Activated CD4-positive, alpha-beta T cell treated with anti-CD3 and anti-CD28 coated beads for 24 hours (primary cell): ENCODE measurements around the gene GAL3ST2.

Experiments used
- DNase-seq, 2 donors: peaks; one replicate each; pipeline ENCODE4 v3.0.0-alpha.2; 2020; ENCODE audit warnings: low read depth in 2 of 2

GAL3ST2 gene

DNA sequence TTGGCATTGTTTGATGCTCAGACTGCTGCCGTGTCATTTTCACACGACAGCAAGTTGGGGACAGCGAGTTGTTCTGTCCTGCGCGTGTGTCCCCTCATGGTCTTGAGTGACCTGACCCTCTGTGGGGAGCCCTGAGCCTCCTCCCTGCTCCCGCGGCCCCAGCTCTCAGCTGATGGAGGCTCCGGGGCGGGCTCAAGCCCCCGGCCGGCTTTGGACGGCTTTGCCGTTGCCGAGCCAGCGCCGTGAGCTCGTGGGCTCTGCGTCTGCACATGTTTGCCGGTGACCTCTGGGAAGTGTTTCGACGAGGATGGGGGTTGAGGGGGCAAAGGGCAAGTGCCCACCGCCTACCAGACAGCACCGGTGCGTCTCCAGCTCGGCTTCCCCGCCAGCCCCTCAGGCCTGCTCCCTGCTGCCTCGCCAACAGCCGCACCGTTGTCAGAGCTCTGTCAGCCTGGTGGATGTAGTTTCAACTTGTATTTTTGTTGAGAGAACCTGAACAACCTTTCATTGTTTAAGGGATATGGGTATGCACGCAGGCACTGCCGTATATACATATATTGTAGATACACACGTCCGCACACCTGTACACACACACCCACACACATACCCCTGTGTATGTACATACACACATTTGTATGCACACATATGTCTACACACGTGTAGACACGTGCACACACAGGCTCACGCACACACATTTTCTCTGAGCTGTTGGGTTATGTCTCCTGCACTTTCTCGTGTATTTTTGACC lies 68.4 kb downstream of the GAL3ST2 start:
- DNase-seq = no peak

DNA sequence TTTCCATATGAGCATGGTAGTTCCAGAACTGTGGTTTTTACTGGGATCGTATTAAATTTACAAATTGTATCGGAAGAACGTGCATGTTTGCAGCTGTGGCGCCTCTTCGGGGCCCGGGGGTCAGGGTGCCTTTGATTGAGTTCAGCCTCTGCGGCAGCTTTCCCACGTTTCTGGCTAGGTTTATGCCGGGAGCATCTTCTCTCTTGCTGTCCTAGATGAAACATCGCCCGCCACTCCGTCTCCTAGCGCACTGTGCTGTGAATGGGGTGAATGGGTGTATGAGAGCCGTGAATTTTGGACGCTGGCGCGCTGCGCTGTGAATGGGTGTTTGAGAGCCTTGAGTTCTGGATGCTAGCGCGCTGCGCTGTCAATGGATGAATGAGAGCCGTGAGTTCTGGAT lies 69.8 kb downstream of the GAL3ST2 start:
- DNase-seq = no peak

DNA sequence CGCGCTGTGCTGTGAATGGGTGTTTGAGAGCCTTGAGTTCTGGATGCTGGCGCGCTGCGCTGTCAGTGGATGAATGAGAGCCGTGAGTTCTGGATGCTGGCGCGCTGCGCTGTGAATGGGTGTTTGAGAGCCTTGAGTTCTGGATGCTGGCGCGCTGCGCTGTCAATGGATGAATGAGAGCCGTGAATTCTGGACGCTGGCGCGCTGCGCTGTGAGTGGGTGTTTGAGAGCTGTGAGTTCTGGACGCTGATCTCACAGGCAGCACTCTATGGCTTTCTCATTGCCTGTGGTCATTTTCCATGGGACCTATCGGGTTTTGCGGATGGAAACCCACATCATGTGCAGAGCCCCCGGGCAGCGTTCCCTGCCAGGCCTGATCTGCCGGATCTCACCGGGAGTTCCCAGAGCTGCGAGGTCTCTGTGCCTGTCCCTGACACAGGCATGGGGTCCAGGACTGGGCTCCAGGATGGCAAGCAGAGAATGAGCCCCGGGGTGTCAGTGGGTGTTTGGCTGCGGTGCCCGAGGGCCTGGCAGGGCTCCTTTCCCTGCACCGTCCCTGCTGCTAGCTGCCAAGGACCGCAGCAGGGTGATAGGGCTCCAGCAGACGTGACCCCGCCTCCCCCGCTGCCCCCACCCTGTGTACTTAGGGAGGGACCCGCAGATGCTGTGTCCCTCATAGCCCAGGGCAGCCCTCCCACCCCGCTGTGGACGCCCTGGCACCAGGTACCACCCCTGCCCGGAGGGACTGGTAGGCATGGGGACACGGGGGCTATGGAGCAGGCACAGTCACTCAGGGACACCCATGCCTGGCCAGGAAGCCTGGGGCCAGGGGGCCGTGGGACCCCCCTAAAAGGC lies 72.4 kb downstream of the GAL3ST2 start:
- no peak for DNase-seq

DNA sequence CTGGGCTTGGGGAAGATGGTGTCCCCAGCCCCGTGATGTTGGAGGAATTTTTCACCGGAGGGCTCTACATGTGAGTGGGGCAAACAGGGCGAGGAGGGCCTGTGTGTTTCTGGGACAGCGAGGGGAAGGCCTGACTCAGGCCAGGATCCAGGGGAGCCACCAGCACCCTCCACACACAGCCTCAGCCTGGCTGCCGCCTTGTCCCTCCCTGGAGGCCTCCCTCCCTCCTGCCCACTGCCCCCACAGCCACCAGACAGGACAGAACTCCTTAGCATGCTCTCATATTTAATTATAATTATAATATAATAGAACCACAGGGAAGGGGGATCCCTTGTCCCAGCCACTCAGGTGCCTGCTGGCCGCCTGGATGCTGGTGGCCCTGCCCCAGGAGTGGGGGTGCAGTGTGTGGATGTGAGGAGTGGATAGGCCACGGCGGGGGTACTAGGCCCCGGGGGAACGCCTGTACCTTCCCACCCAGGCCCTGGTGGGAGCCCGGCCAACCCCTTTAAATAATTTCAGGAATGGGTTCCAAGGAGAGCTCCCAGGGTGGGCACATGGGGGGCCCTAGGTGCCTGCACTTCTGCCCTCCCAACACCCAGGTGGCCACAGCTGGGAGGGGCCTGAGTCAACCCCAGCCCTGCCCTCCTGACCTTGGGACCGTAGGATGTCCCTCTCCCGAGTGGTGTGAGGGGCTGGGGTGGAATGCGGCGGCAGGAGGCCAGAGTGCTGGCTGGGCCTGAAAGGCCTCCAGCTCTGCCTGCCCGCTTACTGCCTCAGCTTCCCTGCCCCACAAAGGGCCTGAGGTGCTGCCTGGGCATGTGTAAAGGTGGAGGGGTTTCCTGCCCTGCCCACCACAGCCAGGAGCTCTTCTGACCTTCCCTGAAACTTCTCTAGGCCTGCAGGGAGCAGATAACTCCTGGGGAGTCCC lies 73.3 kb downstream of the GAL3ST2 start:
- DNase-seq = no peak

DNA sequence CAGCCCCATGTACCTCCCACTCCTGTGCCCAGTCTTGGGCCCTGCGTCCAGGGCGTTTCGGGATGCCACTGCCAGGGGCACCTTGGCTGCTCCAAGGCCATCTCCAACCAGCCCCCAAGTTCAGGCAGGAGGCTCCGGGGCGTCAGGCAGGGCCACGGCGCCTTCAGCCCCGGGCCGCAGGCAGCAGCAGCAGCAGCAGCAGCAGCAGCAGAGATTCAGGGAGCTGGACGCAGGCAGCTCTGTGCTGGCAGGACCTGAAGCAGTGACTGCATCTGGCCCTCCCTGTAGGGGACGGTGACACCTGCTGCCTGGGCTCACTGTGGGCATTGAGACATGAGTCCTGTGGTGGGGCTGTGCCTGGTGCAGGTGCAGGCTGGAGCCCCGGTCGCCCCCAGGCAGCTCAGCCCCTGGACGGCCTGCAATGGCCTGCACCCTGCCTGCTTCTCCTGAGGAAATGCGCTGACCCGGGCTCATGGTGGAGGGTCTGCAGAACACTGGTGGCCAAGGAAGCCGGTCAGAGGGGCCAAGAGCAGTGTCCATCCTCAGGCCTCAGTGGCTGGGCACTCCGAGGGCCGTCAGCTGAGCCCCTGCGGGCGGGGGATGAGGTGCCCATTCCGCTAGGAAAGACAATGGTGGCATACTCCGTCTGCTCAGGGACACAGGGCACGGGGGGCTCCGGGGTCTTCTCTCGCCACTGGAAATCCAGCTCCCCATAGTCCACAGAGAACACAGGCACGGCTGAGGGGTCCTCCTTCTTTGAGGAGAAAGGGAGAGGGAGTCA lies 74.1 kb downstream of the GAL3ST2 start:
- no peak for DNase-seq

DNA sequence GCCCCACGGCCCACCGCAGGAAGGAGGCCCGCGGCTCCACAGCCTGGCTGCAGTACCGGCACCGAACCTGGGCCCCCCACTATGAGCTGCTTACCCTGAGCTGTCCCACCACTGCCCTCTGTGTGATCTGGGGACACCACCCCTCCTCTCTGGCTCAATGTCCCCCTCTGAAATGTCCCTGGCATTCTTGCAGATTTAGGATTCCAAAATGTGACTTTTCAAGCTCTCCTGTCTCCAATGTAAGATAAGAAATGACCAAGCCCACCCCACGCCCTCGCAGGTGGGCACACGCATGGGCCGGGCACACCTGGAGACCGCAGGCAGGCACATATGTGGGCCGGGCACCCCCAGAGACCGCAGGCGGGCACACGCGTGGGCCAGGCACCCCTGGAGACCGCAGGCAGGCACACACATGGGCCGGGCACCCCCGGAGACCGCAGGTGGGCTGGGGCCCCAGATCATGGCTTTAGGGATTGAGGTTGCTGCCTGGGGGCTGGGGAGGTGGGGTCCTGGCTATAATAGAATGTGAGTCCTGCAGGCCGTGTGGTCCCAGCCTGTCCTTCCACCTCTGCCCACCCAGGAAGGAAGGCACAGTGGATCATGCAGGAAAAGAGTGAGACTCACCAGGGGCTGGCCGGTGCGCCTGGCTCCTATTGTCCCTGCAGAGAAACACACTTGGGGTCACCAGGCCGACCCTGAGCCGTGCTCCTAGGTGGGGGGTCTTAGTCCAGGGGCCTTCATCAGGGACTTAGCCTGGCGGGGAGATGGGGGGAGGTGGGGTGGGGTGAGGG lies 74.9 kb downstream of the GAL3ST2 start:
- no peak for DNase-seq

DNA sequence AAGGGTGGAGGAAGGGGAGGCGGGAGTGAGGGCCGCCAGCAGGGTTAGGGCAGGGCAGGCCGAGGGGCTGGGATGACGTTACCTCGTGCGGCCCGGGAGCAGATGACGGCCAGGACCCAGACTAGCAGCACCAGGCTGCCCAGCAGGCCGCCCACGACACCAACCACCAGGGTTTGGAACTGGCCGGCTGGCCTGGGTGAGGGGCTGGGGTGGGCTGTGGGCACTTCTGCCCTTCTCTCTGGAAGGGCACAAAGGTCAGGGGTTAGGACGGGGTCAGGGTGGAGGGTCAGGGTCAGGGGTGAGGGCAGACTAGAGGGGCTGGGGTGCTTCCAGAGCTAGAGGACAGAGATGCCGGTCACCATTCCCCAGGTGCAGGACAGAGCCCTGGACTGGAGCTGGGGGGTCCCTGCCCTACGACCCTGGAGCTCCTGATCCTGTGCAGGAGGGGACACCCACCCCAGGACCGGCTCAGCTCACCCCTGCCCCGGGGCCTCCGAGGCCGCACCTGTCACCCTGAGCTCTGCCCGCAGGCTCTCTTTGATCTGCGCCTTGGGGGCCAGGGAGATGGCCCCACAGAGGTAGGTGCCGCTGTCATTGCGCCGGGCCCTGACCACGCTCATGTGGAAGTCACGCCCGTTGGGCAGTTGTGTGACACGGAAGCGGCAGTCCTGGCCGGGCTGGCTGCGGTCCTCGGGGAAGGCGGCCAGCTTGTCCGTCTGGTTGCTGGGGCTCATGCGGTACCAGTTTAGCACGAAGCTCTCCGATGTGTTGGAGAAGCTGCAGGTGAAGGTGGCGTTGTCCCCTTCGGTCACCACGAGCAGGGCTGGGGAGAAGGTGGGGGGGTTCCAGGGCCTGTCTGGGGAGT lies 75.7 kb downstream of the GAL3ST2 start:
- no peak for DNase-seq

DNA sequence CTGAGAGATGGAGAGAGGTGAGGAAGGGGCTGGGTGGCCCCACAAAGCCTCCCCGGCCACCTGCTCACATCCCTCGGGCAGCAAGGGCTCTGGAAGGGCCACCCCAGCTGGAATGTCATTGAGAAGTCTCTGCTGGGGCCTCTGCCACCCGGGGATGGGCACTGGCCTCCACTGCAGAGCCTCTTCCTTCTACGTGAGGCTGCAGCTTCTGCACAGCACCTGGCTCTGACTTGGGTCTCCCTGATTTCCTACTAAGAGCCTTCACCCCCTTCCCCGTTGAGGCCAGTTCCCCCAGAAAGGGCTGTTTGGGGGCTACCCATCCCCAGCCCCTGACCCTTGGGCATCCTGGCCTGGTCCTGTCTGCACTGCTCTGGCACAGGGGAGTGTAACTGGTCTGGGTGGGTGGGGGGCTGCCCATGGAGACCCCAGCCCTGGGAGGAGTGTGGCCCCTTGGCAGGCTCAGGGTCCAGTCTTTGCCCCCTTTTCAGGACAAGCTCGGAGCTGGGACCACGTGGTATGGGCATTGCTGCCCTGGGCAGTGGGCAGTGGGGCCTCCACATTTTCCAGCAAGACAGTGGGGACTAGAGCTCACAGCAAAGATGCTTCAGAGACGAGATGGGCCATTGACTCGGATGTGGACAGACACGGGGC lies 76.5 kb downstream of the GAL3ST2 start:
- DNase-seq = no peak
